Upper lobe of left lung (tissue), 6 donors: ENCODE measurements around the gene SLC16A11. TPM values are rescaled to one million over a fixed set of nuclear protein-coding genes. Genes with fewer than 3 reads are reported as not detected.

Source experiments
- ATAC-seq, 2 donors: fragments of 200-7000 bp; cut with Tn5 transposase; one replicate each; pipeline ENCODE4 v1.9.1; 2022; ENCODE audit warnings: mild to moderate bottlenecking in 2 of 2, moderate library complexity in 2 of 2; ENCODE audit not compliant: low FRiP score in 2 of 2
- DNase-seq, 2 donors: peaks; one replicate each; pipeline ENCODE4 v3.0.0-alpha.2; 2019 to 2020
- H3K27ac ChIP-seq, 4 donors: fragments of 200-600 bp; sonication (generic); one replicate each; pipeline ENCODE4 v1.5.1; 2016 to 2019
- H3K27me3 ChIP-seq, 4 donors: fragments of 200-600 bp; sonication (generic); one replicate each; pipeline ENCODE4 v1.5.1; 2017 to 2019
- H3K36me3 ChIP-seq, 4 donors: fragments of 200-600 bp; sonication (generic); one replicate each; pipeline ENCODE4 v1.5.1; 2016 to 2019
- H3K4me1 ChIP-seq, 4 donors: fragments of 200-600 bp; sonication (generic); one replicate each; pipeline ENCODE4 v1.5.1; 2018 to 2019
- H3K4me3 ChIP-seq, 4 donors: fragments of 200-600 bp; sonication (generic); one replicate each; pipeline ENCODE4 v1.5.1; 2017 to 2019; ENCODE audit warnings: mild to moderate bottlenecking in 2 of 4, moderate library complexity in 1 of 4
- H3K9me3 ChIP-seq, 4 donors: fragments of 200-600 bp; sonication (generic); one replicate each; pipeline ENCODE4 v1.5.1; 2018 to 2019
- CTCF ChIP-seq, 6 experiments: fragments of 450-650 bp in 4 of 6; fragments of 200-600 bp in 2 of 6; sonication (generic) in 2 of 6; IDR thresholded peaks; one replicate each; pipeline ENCODE4 v1.5.1; 2016 to 2019; ENCODE audit warnings: antibody characterized with exemption in 6 of 6
- EP300 ChIP-seq, 4 donors: sonication (generic); formaldehyde crosslinking; IDR thresholded peaks; one replicate each; pipeline ENCODE4 v1.5.1; 2017; ENCODE audit warnings: antibody characterized with exemption in 4 of 4, control low read depth in 2 of 4
- POLR2A ChIP-seq, 4 donors: fragments of 450-650 bp; IDR thresholded peaks; one replicate each; pipeline ENCODE4 v1.5.1; 2016 to 2017; ENCODE audit warnings: antibody characterized with exemption in 4 of 4, mild to moderate bottlenecking in 2 of 4
- POLR2AphosphoS5 ChIP-seq, 2 donors: sonication (generic); formaldehyde crosslinking; IDR thresholded peaks; one replicate each; pipeline ENCODE4 v1.5.1; 2017; ENCODE audit warnings: antibody characterized with exemption in 2 of 2
- WGBS, 2 donors: methylation state at CpG; one replicate each; pipeline ENCODE4 v1.1.5; 2017 to 2018; 5-methylcytosine and 5-hydroxymethylcytosine counted together
- total RNA-seq, 6 donors: library from RNA; depleted of rRNA in 4 of 6; stranded (reverse); fragments of >200 nt in 4 of 6; gene quantifications; one replicate each; pipeline versions ENCODE4 v1.1.0 to v1.2.1, GENCODE V29; 2016 to 2021
- donor health status: DM: no; HTN: no; CAD: no; lungs with moderate emphysema.
- donor health status: DM: no; HTN: yes; CAD: no; lungs with severe emphysema.

SLC16A11 gene
- total RNA-seq, 6 donors from 2014 or later: 2.7 to 35.0 (median 6.1) TPM

DNA sequence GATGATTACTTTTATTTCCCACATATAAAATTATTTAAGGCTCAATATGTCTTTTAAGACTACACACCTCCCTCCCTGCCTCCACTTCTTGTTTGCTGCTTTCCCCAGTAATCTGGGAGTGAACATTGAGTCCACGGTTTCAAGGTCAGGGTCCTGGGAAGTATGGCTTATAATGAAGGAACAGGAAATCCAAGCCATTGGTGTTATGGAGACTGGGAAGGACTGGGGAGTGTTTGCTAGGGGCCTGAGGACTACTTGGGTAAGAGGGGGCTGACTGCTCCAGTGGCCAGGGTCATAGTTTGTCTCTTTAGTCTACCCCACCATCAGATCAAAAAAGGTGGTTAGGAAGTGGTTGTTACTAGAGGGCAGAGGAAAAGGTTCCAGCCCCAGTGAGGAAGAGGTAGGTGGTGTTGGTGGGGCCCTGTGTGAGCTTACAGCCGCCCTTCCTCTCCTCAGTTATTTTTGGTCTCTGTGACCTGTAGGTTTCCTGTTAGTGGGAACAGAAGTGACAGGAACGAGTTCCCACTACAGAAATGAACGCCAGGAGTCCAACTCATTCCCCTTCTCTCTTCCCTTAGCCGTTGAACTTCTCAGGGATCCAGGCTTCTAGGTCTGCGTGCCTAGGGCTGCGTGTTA is 8.8 kb downstream of the SLC16A11 start:
- H3K36me3 ChIP-seq: no peaks in the 10 kb centered on the region
- DNase-seq (no peak), ATAC-seq (peak; percentile 20 to 28)
- H3K4me3 ChIP-seq: peak overlapping the region in 3 of 4 donors; percentile 63 to 88 (median 65)
- 7 to 13% methylated on average over 7 of the region's 7 CpGs for WGBS, 2 donors
- no peaks in the 10 kb centered on the region for H3K9me3 ChIP-seq
- TF ChIP-seq CTCF (IDR thresholded peaks at IDR 0.05) (peak in 2 of 6 experiments; percentile 7 to 12), POLR2A (IDR thresholded peaks at IDR 0.05) (no peak)
- H3K27ac ChIP-seq: peak overlapping the region; percentile 84 to 92 (median 88)
- peaks cover 22 to 41% (median 24%) of the 10 kb centered on the region in 4 donors for H3K4me1 ChIP-seq
- no peaks in the 10 kb centered on the region for H3K27me3 ChIP-seq

DNA sequence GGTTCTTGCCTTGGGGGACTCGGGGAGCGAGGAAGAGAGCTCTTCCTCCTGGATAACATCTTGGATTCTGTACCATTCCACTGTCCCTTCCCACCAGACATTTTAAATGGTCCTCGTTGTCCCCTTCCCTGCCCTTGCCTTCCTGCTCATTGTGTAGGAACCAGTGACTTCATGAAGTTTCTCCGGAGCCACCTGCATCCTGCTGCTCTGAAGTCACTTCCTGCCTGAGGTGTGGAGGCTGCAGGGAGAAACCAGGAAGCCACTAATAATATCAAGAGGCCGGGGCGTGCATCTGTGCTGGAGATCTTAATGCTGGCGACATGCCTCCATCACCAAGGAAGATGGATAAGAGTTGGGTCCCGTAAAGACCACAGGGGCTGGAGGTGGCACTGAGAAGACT is 14.2 kb downstream of the SLC16A11 start:
- DNase-seq (peak in 1 of 2 donors; percentile 59), ATAC-seq (no peak)
- H3K27me3 ChIP-seq: no peaks in the 10 kb centered on the region
- WGBS, 2 donors: 40 to 60% methylated on average over 8 of the region's 8 CpGs
- H3K36me3 ChIP-seq: peaks cover 0 to 19% (median 0%) of the 10 kb centered on the region in 4 donors
- no peak overlapping the region for H3K4me3 ChIP-seq
- no peaks in the 10 kb centered on the region for H3K9me3 ChIP-seq
- TF ChIP-seq CTCF (IDR thresholded peaks at IDR 0.05) (no peak), POLR2A (IDR thresholded peaks at IDR 0.05) (peak in 1 of 4 donors; percentile 19), EP300 (IDR thresholded peaks at IDR 0.05) (peak in 3 of 4 donors; percentile 42 to 74 (median 68)), POLR2AphosphoS5 (IDR thresholded peaks at IDR 0.05) (peak; percentile 77)
- peak overlapping the region; percentile 63 to 83 (median 72) for H3K27ac ChIP-seq
- H3K4me1 ChIP-seq: peaks cover 22 to 42% (median 27%) of the 10 kb centered on the region in 4 donors

DNA sequence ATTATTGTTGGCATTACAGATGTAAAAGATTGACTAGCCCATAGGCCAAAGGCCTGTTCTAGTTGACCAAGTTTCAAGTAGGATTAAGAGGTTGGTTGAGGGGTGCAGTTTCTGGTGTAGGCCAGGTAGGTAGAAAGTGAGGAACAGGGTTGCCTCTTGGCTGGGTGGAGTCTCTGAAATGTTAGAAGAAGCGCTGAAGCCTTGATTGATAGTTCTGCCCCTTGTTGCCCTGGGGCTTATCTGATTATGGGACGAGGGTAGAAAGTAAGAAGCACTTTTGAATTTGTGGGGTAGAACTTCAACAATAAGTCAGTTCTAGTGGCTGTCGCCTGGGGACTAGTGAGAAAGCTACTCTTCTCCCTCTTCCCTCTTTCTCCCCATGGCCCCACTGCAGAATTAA is 14.8 kb downstream of the SLC16A11 start:
- WGBS, 2 donors: 80 to 85% methylated on average over 3 of the region's 3 CpGs
- no peak for TF ChIP-seq EP300 (IDR thresholded peaks at IDR 0.05)
- TF ChIP-seq POLR2AphosphoS5 (IDR thresholded peaks at IDR 0.05): no peak
- no peak for TF ChIP-seq POLR2A (IDR thresholded peaks at IDR 0.05)
- no peak for TF ChIP-seq CTCF (IDR thresholded peaks at IDR 0.05)
- ATAC-seq (no peak), DNase-seq (no peak)
- H3K36me3 ChIP-seq: peaks cover 0 to 25% (median 0%) of the 10 kb centered on the region in 4 donors
- peaks cover 18 to 42% (median 27%) of the 10 kb centered on the region in 4 donors for H3K4me1 ChIP-seq
- no peaks in the 10 kb centered on the region for H3K9me3 ChIP-seq
- no peaks in the 10 kb centered on the region for H3K27me3 ChIP-seq
- H3K4me3 ChIP-seq: no peak overlapping the region
- H3K27ac ChIP-seq: peak overlapping the region; percentile 63 to 83 (median 72)

DNA sequence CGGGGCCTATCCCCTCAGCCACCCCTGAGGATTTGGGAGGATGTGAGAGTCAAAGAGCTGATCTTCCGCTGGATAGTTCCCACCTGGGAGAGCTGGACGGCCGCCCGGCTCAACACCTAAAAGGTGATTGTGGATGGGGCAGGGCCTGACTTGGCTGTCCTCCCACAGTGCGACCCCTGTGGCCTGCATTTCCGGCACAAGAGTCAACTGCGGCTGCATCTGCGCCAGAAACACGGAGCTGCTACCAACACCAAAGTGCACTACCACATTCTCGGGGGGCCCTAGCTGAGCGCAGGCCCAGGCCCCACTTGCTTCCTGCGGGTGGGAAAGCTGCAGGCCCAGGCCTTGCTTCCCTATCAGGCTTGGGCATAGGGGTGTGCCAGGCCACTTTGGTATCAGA is 16.6 kb downstream of the SLC16A11 start:
- Histone ChIP-seq H3K27me3 (peaks cover 0 to 1% (median 0%) of the 10 kb centered on the region in 4 donors), H3K4me1 (peaks cover 28 to 57% (median 33%) of the 10 kb centered on the region in 4 donors), H3K27ac (peak overlapping the region in 3 of 4 donors; percentile 21 to 83 (median 55)), H3K36me3 (peaks cover 0 to 26% (median 0%) of the 10 kb centered on the region in 4 donors), H3K4me3 (no peak overlapping the region), H3K9me3 (no peaks in the 10 kb centered on the region)
- no peak for ATAC-seq
- WGBS, 2 donors: 83 to 90% methylated on average over 6 to 12 of the region's 13 CpGs
- peak in 1 of 2 donors; percentile 56 for DNase-seq
- TF ChIP-seq CTCF (IDR thresholded peaks at IDR 0.05): no peak
